Activated CD4-positive, alpha-beta T cell treated with anti-CD3 and anti-CD28 coated beads for 4 hours (primary cell): ENCODE data around the gene CLPTM1.
"Not testable (repeated sequence)": the region's sequence is repeated elsewhere in the genome, so short reads cannot be mapped to it uniquely, and the experiment has no call there.

Experiments
- DNase-seq, 2 donors: peaks; one replicate each; pipeline ENCODE4 v3.0.0-alpha.2; 2020

CLPTM1 gene

GRCh38 chr19:44947041-44947581 lies 8.1 kb upstream of the CLPTM1 start:
- DNase-seq, result no peak

- no peak for DNase-seq
Measured at GRCh38 chr19:44948237-44948636, 6.9 kb upstream of the CLPTM1 start.

- DNase-seq, result no peak
Measured at GRCh38 chr19:44948763-44949374, 6.3 kb upstream of the CLPTM1 start.

GRCh38 chr19:44949550-44949949 lies 5.6 kb upstream of the CLPTM1 start:
- DNase-seq, result no peak

GRCh38 chr19:44951179-44952159 lies 3.7 kb upstream of the CLPTM1 start:
- DNase-seq, result peak; percentile 67 to 73

- DNase-seq, result no peak
Measured at GRCh38 chr19:44954278-44954648, 917 bp upstream of the CLPTM1 start.

- DNase-seq, result peak in 1 of 2 donors; percentile 8
Measured at GRCh38 chr19:44955505-44956439, 592 bp downstream of the CLPTM1 start.

GRCh38 chr19:44957526-44957925 lies 2.3 kb downstream of the CLPTM1 start:
- no peak for DNase-seq

- DNase-seq, result no peak
Measured at GRCh38 chr19:44958090-44958489, 2.9 kb downstream of the CLPTM1 start.

- no peak for DNase-seq
Measured at GRCh38 chr19:44959691-44960090, 4.5 kb downstream of the CLPTM1 start.

GRCh38 chr19:44960906-44961728 lies 5.9 kb downstream of the CLPTM1 start:
- no peak for DNase-seq

GRCh38 chr19:44961821-44962220 lies 6.6 kb downstream of the CLPTM1 start:
- DNase-seq, result no peak

- no peak for DNase-seq
Measured at GRCh38 chr19:44968118-44968517, 12.9 kb downstream of the CLPTM1 start.

- DNase-seq, result no peak
Measured at GRCh38 chr19:44968670-44969069, 13.5 kb downstream of the CLPTM1 start.

- no peak for DNase-seq
Measured at GRCh38 chr19:44969437-44969836, 14.3 kb downstream of the CLPTM1 start.

- DNase-seq, result not testable (repeated sequence)
Measured at GRCh38 chr19:44971451-44971850, 16.3 kb downstream of the CLPTM1 start.

GRCh38 chr19:44972802-44973201 lies 17.6 kb downstream of the CLPTM1 start:
- DNase-seq, result no peak

- no peak for DNase-seq
Measured at GRCh38 chr19:44973982-44974735, 19.0 kb downstream of the CLPTM1 start.

GRCh38 chr19:44974857-44975256 lies 19.7 kb downstream of the CLPTM1 start:
- no peak for DNase-seq

GRCh38 chr19:44975444-44975843 lies 20.3 kb downstream of the CLPTM1 start:
- DNase-seq, result no peak

GRCh38 chr19:44984005-44984404 lies 28.8 kb downstream of the CLPTM1 start:
- no peak for DNase-seq
